CD4-positive, alpha-beta T cell treated with Interleukin-4 for 4 hours (primary cell): ENCODE results near the gene KCNIP4.

Experiments
- DNase-seq: peaks from one replicate; pipeline ENCODE4 v3.0.0-alpha.2; 2020

The KCNIP4 gene

DNA sequence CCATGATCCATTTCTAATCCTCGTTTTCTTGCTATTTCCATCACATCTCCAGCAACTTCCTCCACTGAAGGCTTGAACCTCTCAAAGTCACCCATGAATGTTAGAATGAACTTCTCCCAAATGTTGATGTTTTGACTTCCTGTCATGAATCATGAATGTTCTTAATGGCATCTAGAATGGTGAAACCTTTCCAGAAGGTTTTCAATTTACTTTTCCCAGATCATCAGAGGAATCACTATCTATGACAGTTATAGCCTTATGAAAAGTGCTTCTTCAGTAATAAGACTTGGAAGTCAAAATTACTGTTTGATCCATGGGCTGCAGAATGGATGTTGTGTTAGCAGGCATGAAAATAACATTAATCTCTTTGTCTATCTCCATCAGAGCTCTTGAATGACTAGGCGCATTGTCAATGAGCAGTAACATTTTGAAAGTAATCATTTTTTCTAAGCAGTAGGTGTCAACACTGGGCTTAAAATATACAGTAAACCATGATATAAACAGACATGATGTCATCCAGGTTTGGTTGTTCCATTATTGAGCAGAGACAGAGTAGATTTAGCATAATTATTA, 268.2 kb downstream of the KCNIP4 start:
- no peak for DNase-seq

DNA sequence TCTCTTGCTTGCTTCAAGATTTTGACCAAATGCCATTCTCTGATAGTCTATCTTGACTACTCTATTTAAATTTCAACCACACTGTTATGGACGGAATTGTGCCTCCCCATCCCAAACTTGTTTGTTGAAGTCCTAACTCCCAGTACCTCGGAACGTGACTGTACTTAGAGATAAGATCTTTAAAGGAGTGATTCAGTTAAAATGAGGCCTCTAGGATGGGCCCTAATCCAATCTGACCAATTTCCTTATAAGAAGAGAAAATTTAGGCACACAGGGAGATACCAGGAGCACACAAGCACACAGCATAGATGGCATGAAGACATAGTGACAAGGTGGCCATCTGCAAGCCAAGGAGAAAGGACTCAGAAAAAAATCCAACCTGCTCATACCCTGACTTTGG, 269.9 kb downstream of the KCNIP4 start:
- DNase-seq: no peak

DNA sequence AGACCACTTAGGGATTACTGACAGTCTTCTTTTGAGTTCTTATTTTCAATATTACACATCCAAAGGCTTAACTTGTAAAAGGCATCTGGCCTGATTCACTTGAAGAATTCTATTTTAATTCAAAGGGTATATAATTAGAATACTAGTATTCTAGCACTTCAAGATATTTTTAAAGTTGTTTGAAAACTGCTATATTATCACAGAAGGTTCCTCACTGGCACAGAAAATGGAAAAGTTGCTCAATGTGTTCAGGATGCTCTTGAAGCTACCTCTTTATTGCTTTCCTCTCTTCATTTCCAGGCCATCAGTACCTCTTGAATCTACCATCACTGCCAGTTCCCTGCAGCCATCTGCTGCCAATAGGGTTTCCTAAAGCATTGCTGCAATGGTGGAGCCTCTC, 271.4 kb downstream of the KCNIP4 start:
- DNase-seq: no peak

DNA sequence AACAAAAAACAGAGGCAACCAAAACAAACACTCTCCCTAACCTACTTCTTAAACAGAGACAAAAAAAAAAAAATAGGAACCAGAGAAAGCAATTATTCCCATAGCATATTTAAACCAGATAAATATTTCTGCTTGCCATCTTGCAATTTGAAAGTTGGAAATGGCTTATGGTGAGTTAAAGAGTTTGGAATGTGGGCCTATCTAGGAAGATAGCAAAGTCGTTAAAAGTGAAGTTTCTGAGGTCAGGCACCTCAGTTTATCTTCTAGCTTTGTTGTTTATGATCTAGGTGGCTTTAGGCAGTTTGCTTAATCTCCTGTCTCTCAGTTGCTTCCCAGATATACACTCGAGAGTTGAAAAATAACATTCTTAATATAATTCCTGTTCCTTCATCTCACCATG, 284.2 kb downstream of the KCNIP4 start:
- no peak for DNase-seq

DNA sequence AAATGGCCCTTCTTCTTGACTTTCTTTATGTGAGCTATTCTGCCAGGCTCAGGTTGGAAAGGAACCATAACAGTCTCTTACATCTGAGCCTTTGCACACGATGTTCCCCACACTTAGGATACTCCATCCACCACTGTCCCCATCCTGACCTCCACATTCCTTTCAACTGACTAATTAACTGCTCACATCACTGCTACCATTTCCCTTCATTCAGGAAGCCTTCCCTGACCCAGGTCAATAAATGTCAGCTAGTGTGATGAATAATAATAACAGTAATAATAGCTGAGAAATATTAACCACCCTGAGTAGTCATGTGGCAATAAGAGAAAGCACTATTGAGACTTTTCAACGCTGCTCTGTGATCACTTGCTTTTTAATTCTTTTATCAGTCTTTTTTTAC, 291.7 kb downstream of the KCNIP4 start:
- no peak for DNase-seq

DNA sequence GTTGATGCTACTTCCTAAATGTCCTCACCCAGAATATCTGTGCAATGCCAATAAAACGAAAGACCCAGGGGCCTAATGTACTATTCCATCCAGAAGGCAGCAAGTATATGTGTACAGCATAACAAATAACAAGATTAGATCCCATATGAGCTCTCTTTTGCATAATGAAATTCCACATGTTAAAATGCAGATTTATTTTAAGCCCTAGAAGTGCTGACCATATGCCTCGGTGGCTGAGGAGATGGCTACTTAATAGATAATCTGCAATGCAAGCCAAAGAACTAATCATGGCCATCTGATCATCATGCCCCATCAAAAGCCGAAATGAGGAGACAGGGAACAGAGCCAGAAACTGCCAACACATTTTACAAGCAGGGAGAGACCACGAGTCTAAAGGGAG, 293.5 kb downstream of the KCNIP4 start:
- no peak for DNase-seq

DNA sequence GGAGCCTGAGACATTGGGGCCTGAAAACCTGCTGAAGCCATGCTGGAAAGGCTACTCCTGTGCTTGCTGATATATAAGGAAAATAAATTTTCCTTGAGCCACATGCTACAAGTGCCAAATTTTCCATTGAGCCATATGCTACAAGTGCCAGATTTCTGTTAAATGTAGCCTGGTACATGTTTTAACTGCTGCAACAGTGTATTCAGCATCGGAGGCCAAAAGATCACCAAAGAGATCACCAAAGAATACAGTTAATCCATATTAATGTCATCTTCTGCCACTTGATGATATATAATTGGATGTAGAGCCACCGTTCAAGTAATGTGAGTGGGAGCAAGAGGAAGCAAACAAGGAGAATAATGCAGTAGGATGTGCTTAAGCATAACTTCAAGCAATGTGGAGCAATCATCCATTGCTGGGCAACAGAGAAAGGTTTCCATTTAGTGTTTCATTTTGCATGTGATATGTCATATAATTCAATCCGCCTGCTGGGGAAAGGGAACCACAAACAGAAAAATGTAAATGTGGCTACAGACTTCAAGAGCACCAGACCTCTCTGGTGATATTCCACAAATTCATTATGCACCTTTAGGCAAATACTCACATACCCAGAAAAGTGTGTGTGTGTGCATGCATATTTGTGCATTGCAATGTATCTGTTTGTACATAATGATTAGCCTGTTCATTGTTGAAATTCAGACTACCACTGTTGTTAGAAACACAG, 295.9 kb downstream of the KCNIP4 start:
- no peak for DNase-seq

DNA sequence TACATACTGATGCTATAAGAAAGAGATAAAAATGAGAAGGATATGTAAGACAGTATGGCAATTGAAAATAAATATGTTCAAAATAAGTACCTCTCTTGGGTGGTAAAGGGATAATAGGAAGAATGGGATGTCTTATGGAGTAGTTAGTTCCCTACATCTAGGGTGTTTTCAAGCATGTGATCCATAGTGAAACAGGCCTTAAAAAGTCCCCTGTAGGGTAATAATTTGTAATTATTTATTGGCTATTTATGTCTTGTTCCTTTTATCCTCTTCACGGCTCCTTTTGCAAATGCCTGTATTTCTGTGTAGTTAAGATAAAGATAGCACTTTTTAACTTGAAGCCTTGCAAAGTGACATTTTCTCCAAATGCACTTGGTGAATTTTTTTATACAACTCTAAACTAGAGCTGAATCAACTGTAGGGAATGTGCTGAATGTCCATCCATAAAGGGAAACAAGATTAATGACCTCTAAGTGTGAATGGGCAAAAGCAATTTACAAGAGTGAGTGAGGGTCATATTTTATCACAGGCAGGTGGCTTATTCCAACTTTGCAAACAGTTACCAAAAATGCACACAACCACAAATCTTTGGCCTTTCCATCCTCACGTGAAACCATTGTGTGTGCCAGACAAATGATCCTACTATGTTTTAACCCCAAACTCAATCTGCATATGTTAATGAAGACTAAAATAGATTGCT, 299.0 kb downstream of the KCNIP4 start:
- DNase-seq: no peak

DNA sequence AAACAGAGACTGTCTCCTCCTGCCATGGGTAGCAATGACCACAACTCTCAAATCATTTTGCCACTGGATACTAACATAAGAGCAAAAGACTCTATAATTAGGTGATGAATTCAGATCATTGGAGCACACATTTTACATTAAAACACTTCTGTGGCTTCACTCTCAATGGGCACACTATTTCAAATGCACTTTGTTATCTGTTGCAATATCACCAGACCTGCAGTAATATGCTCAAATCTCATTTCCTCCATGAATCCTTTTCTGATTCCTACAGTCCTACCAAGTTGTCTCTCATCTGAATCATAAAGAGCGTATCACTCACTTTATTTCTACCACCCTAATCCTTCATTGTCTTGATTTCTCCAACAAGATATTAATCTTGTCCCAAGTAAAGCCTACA, 302.8 kb downstream of the KCNIP4 start:
- no peak for DNase-seq

DNA sequence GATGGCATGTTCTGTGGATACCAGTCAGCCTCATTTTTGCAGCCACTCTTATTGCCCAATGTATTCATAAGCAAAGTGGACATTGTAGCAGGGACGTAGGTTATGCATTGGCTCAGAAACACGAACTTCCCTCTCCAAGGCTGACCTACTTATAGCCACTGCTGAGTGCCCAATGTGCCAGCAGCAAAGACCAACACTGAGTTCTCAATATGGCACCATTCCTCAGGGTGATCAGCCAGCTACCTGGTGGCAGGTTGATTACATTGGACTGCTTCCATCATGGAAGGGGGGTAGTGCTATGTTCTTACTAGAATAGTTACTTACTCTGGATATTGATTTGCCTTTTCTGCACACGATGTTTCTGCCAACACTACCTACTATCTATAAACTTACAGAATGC, 306.9 kb downstream of the KCNIP4 start:
- no peak for DNase-seq

DNA sequence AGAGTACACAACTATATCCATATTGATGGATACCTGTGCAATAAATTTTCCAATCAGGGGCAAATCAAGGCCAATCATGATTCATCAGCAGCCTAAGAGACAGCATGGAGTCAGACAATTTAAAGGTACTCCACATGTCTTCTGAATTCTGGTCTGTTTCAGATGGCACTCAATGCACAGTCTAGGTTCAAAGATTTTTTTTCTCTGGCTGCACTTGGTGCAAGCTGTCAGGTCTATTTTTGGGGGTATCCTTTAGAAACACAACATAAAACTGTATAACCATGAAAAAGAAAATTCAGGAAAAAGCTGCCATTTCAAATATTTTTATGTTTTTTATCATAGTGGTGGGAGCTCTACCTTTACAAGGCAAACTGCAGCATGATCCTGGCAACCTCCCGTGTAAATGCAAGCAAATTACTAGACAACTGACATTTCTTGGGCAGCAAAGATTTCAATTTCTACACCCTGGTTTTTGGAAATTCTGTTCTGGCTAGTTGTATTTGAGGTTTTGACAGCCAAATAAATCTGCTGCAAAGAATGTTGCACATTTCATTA, 310.3 kb downstream of the KCNIP4 start:
- DNase-seq: no peak

DNA sequence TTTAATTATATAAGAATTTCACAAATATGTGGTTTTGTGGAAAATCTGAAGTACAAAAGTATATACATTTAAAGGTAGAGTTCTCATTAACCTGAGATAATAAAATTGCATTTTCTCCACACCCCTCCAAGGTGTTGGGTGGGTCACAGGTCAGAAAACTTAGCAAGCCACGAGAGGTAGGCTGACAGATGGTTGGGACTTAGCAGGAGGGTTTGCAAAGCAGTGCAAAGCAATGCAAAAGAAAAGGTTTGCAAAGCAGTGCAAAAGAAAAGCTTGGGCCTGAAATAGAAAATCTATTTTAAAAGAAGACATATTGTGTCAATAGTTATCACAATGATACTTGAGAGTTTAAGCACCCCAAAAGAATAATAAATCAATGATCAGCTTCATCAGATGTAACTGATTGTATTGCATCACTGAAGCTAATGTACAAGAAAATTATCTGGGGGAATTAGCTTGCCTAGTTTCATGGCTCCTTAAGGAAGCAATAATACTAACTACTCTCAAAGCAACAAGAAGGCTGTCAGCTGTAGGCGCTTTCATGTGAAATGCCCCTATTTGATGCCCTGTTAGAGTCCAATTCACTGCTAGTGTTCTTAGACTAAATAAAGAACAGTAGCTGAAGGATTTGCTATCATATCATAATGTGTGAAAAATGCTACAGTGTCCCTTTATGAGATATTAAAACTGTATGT, 319.5 kb downstream of the KCNIP4 start:
- no peak for DNase-seq

DNA sequence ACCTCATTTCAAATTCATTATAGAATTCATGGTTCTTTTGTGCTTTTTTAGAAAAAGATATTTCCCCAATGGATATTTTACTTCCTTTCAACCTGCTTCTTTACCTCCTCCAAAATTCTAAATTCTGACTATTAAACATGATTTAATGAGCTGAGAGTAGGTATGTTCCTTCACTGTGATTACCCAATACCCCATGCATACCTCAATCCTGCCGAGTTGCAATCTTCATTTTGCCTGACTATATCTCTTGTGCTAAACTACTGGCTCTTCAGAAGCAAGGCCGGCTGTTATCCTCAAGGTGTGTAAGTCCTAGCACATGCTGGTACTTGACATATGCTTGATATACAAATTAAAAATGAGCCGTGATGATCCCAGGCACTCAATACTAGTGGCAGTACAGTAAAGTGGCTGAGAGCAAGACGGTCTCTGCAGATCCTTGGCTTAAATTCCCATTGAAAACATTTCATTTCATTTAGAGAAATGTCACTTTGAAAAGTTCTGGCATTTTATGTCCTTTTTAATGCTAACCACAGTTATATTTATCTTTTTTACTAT, 320.4 kb downstream of the KCNIP4 start:
- DNase-seq: no peak

DNA sequence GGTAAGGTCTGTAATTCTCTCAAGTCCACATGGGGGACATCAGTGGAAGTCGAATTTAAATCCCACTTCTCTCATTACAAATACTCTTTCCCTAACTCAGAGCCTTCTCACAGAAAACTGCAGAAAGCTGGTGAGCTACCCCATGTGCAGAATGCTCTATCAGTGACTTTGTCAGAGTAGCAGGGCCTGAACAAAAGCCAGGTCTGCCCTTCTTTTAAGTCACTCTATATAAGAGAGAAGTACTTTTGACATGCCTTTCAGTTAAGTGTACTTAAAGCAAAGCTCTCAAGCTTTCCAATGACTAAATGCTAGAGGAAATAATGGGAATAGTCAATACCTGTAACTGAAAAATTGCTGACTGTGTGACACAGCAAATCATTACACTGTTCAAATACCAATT, 323.1 kb downstream of the KCNIP4 start:
- no peak for DNase-seq

DNA sequence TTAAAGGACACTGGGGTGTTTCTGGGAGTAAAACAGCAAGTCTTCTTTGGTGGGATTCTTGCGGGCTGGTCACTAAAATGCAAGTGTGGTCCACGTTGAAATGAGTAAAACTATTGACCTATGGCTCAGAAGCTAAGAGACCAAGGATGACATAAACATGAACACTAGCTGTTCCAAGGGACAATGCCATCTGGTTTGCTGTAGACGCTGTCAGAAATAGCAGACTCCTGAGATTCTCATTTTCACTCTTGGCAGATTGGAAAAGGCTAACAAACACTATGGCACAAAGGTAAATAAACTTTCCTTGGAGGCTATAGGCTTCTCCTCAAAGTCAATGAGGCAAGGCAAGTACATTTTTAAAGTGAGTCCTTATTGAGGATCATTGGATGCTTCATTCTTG, 343.6 kb downstream of the KCNIP4 start:
- DNase-seq: no peak

DNA sequence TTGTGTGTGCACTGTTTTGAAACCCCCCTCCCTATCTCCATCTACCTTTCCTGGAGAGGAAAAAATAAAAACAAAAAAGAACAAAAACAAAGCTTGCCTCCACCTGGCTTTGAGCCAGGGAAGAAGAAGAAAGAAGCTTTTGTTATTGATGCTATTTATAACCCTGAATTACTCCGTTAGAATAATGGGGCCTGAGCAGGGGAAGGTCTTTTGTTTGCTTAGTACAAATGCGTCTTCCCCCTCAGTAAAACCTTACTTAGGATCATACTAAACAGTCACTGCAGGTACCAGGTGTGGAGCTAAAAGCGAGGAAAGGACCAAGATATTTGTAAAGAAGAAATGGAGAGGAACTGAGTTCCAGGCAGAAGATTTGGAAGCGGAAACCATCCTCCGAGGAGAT, 352.1 kb downstream of the KCNIP4 start:
- no peak for DNase-seq

DNA sequence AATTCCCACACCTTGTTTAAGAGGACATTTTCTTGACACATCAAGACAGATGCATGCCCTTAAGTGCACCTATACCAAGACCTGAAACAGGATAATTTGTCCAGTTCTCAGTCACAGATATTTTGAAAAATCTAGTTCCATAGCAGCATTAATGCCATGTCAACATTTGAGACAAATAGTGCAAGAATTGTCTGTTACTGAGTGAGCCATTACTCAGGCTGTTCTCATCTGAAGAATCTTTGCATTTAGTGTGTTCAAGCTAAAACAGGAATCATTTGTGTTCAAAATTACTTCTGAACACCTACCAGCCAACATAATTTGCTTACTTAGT, 354.9 kb downstream of the KCNIP4 start:
- DNase-seq: no peak

DNA sequence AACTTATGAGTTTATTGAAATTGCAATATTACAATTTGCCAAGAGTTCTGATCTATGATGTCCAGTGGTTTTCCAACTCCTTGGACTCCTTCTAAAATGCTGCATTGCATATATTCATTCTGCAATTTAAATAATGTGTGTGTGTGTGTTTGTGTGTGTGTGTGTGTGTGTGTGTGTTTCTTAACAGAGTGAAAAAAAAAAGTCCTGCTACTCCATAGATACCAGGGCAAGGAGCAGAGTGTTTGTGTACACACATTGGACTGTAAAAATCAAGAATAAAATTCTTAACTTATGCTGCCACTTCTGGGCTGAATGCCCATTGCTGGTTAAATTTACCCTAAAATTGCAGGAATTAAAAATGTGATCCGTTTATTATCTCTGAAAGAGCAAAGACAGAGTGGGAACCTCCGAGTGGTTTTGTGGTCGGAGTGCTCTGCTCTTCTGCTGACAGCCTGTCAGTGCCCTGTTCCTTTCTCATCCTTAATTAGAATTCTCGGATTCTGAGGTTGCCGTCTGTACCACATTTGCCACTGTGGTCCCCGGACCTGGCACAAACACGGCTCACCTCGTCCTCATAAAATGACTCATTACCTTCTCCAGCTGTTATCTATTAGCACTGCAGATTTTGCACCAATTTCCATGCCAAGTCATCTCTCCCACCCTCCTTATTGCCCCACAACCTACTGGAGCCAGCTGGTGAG, 355.5 kb downstream of the KCNIP4 start:
- no peak for DNase-seq

DNA sequence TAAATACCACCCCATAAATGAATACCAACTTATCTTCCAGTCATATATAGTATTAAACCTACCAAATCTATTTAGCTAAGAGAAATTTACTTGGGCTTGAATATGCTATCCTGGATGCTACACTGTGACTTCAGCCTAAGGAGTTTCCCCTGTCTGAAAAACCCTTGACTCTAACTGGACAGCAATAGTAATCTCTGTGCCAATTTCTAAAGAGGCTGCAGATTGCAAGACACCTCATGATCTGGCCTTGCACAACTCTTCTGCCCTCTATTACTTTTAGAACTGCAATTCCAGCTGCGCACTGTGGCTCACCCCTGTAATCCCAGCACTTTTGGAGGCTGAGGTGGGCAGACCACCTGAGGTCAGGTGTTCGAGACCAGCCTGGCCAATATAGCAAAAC, 371.5 kb downstream of the KCNIP4 start:
- DNase-seq: no peak

DNA sequence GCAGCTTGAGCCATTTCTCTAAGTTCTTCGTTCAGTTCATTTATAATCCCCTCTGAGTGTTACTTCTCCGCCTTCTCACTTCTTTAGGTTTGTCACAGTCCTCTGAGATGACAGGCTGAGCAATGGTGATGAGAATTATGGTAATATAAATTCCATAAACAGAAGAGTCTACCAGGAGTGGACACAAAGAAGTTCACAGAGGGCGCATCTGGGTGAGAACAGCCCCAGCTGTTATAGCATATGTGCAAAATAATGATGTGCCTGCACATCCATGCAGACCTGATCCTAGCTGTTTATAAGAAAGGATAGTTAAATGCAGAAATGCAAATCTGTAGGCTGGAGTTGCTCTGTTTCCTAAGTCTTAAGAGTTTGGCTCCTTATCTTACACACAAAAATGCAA, 377.5 kb downstream of the KCNIP4 start:
- no peak for DNase-seq

DNA sequence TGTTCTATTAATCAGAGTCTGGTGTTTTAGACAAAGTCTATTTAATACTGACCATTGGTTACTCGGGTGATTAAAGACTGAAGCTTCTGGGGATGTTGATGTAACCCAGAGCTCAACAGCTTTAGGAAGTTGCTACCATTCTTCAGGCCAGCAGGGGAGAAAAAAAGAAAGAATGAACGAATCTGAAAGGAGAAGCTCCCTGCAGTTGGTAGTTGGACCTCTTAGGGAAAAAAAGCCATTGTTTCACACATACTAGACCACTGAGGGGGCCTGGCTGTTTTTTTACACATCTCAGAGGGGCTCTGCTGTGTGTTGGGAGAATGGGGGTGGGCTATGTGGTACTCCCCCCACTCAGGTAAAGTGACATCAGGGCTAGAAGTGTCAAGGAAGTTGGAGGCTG, 378.9 kb downstream of the KCNIP4 start:
- DNase-seq: no peak

DNA sequence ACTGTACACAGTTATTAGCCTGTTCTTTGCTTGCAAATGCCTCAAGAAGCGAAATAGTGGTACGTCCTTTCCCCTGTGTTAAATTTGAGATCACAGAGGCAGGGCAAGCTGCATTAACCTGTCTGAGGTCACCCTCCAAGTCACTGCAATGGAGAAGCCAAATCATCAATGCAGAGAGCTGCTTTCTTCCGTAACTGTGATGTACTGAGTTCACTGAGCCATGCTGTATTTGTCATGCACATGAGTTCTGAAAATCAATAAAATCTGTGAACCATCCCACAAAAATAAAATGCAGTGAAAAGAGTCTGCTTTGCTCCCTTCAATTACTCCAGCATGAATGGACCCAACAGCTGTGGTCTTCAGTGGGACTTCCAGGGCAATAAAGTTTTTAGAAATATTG, 393.5 kb downstream of the KCNIP4 start:
- DNase-seq: no peak

DNA sequence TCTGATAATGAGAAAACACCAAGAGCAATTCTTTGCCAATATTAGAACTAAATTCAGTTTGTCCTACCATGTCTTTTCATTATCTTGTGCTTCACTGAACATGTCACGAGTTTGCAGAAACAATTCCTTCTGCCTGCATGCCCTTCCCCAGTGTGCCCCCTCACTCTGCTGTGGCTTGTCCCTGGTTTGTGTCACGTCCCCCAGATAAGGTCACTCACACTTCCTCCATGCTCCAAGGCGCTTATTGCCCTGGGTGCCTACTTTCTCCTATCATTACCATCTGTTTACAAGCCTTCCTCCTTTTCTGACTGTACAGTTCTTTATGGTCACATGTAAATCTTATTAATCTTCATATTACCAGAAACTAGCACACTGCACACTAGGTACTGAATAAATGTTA, 394.1 kb downstream of the KCNIP4 start:
- DNase-seq: no peak
